HL-60 (cell line): ENCODE measurements around the gene ACE.

Experiments
- GABPA ChIP-seq: IDR thresholded peaks from 2 replicates; pipeline ENCODE4 v1.6.1; 2012; ENCODE audit warnings: low read depth
- POLR2AphosphoS5 ChIP-seq: IDR thresholded peaks from 2 replicates; pipeline ENCODE4 v1.6.1; 2012; ENCODE audit warnings: low read depth
- SPI1 ChIP-seq: IDR thresholded peaks from 2 replicates; pipeline ENCODE4 v1.6.1; 2012; ENCODE audit warnings: low read depth, mild to moderate bottlenecking, borderline replicate concordance
- TF ChIP-seq, protein P1 (sequence below): IDR thresholded peaks from one replicate; pipeline ENCODE4 v1.5.1; 2011; ENCODE audit warnings: low read length, control low read depth, inconsistent platforms; ENCODE audit not compliant: insufficient read depth
- TF ChIP-seq, protein P2 (sequence below): IDR thresholded peaks from 2 replicates; pipeline ENCODE4 v1.6.1; 2012; ENCODE audit warnings: low read depth; ENCODE audit not compliant: insufficient replicate concordance

DNA sequence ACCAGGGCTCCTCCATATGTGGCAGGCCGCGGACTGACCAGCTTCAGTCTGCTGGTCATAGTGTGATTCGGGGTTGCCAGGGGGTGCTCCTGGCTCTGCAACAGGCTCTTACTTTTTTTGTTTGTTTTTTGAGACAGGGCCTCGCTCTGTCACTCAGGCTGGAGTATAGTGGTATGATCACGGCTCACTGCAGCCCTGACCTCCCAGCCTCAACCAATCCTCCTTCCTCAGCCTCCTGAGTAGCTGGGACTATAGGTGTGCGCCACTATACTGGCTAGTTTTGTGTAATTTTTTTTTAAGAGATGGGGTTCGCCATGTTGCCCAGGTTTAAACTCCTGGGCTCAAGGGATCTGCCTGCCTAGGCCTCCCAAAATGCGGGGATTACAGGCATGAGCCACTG lies 34.5 kb downstream of the ACE start:
- TF ChIP-seq POLR2AphosphoS5: no peak
- TF ChIP-seq, protein P1, sequence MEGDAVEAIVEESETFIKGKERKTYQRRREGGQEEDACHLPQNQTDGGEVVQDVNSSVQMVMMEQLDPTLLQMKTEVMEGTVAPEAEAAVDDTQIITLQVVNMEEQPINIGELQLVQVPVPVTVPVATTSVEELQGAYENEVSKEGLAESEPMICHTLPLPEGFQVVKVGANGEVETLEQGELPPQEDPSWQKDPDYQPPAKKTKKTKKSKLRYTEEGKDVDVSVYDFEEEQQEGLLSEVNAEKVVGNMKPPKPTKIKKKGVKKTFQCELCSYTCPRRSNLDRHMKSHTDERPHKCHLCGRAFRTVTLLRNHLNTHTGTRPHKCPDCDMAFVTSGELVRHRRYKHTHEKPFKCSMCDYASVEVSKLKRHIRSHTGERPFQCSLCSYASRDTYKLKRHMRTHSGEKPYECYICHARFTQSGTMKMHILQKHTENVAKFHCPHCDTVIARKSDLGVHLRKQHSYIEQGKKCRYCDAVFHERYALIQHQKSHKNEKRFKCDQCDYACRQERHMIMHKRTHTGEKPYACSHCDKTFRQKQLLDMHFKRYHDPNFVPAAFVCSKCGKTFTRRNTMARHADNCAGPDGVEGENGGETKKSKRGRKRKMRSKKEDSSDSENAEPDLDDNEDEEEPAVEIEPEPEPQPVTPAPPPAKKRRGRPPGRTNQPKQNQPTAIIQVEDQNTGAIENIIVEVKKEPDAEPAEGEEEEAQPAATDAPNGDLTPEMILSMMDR: no peak
- TF ChIP-seq SPI1: no peak
- TF ChIP-seq, protein P2, sequence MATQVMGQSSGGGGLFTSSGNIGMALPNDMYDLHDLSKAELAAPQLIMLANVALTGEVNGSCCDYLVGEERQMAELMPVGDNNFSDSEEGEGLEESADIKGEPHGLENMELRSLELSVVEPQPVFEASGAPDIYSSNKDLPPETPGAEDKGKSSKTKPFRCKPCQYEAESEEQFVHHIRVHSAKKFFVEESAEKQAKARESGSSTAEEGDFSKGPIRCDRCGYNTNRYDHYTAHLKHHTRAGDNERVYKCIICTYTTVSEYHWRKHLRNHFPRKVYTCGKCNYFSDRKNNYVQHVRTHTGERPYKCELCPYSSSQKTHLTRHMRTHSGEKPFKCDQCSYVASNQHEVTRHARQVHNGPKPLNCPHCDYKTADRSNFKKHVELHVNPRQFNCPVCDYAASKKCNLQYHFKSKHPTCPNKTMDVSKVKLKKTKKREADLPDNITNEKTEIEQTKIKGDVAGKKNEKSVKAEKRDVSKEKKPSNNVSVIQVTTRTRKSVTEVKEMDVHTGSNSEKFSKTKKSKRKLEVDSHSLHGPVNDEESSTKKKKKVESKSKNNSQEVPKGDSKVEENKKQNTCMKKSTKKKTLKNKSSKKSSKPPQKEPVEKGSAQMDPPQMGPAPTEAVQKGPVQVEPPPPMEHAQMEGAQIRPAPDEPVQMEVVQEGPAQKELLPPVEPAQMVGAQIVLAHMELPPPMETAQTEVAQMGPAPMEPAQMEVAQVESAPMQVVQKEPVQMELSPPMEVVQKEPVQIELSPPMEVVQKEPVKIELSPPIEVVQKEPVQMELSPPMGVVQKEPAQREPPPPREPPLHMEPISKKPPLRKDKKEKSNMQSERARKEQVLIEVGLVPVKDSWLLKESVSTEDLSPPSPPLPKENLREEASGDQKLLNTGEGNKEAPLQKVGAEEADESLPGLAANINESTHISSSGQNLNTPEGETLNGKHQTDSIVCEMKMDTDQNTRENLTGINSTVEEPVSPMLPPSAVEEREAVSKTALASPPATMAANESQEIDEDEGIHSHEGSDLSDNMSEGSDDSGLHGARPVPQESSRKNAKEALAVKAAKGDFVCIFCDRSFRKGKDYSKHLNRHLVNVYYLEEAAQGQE: no peak
- TF ChIP-seq GABPA: no peak
